Prostate gland (tissue), 2 donors: ENCODE measurements around the gene SLC10A3. TPM values are rescaled to one million over a fixed set of nuclear protein-coding genes. Genes with fewer than 3 reads are reported as not detected.
A peak's percentile ranks its signal among the peaks of the same experiment; 100 is the strongest.

Source experiments
- DNase-seq: peaks from one replicate; pipeline ENCODE4 v3.0.0-alpha.2; 2019; ENCODE audit warnings: low spot score
- H3K27ac ChIP-seq, 2 donors: fragments of 200-600 bp; sonication (generic); 2 replicates each; pipeline ENCODE4 v1.5.1; 2017 to 2019
- H3K27me3 ChIP-seq: fragments of 200-600 bp; sonication (generic); replicated peaks from 2 replicates; pipeline ENCODE4 v1.5.1; 2019; ENCODE audit not compliant: insufficient read depth
- H3K36me3 ChIP-seq, 2 donors: fragments of 200-600 bp; sonication (generic); 1 replicate in 1 of 2; 2 replicates in 1 of 2; pipeline versions ENCODE4 v1.5.1 to v1.8.1; 2017 to 2019
- H3K4me1 ChIP-seq: fragments of 200-600 bp; sonication (generic); replicated peaks from 2 replicates; pipeline ENCODE4 v1.5.1; 2019
- H3K4me3 ChIP-seq, 2 donors: fragments of 200-600 bp; sonication (generic); 2 replicates each; pipeline ENCODE4 v1.5.1; 2017 to 2019
- H3K9me3 ChIP-seq: fragments of 200-600 bp; sonication (generic); 2 replicates; pipeline ENCODE4 v1.5.1; 2017
- POLR2A ChIP-seq: fragments of 450-650 bp; IDR thresholded peaks from one replicate; pipeline ENCODE4 v1.6.1; 2016; ENCODE audit warnings: antibody characterized with exemption, mild to moderate bottlenecking
- POLR2AphosphoS5 ChIP-seq: sonication (generic); formaldehyde crosslinking; IDR thresholded peaks from one replicate; pipeline ENCODE4 v1.6.1; 2017; ENCODE audit warnings: antibody characterized with exemption
- WGBS: methylation state at CpG from one replicate; pipeline ENCODE4 v1.1.5; 2018; 5-methylcytosine and 5-hydroxymethylcytosine counted together
- intact Hi-C: fragments of 100-400 bp; cut with DNase I; formaldehyde crosslinking; loops from one replicate; pipeline ENCODE4 v1.14.2; 2022
- total RNA-seq, 2 donors: library from RNA; depleted of rRNA; stranded (reverse); fragments of >200 nt; gene quantifications; one replicate each; pipeline ENCODE4 v1.1.0, GENCODE V29; 2016
- TF ChIP-seq, protein P1 (sequence below), 4 experiments: fragments of 200-600 bp in 2 of 4; fragments of 450-650 bp in 2 of 4; sonication (generic) in 2 of 4; IDR thresholded peaks; 1 replicate in 3 of 4; 2 replicates in 1 of 4; pipeline ENCODE4 v1.5.1; 2016 to 2019; ENCODE audit warnings: antibody characterized with exemption in 4 of 4, mild to moderate bottlenecking in 2 of 4, moderate library complexity in 2 of 4

Gene SLC10A3
- total RNA-seq, 2 donors from 2014 or later: 28.0 to 45.6 TPM

DNA sequence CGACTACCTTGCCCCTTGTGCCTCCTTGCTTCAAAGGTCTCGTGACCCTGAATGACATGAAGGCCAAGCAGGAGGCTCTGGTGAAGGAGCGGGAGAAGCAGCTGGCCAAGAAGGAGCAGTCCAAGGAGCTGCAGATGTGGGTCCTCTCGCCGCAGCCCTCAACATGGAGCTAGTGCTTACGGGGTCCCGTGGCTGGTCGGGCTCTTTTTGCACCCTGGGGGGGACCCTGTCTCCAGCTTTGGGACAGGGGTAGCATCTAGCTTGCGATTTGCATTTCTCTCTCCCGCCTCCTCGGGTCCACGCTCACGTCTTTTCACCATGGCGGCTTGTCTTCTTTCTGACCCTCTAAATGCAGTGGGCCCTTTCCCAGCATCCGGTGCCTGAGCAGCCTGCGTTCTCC is 44.7 kb downstream of the SLC10A3 start:
- intact Hi-C loops: no loop called here
- no peak for DNase-seq
- Histone ChIP-seq H3K36me3 (no peaks in the 10 kb centered on the region), H3K9me3 (no peaks in the 10 kb centered on the region), H3K27ac (no peak overlapping the region), H3K4me1 (no peaks in the 10 kb centered on the region), H3K27me3 (no peaks in the 10 kb centered on the region), H3K4me3 (no peak overlapping the region)
- 97% methylated on average over 5 of the region's 16 CpGs for WGBS
- TF ChIP-seq POLR2AphosphoS5 (no peak), POLR2A (no peak)
- TF ChIP-seq, protein P1, sequence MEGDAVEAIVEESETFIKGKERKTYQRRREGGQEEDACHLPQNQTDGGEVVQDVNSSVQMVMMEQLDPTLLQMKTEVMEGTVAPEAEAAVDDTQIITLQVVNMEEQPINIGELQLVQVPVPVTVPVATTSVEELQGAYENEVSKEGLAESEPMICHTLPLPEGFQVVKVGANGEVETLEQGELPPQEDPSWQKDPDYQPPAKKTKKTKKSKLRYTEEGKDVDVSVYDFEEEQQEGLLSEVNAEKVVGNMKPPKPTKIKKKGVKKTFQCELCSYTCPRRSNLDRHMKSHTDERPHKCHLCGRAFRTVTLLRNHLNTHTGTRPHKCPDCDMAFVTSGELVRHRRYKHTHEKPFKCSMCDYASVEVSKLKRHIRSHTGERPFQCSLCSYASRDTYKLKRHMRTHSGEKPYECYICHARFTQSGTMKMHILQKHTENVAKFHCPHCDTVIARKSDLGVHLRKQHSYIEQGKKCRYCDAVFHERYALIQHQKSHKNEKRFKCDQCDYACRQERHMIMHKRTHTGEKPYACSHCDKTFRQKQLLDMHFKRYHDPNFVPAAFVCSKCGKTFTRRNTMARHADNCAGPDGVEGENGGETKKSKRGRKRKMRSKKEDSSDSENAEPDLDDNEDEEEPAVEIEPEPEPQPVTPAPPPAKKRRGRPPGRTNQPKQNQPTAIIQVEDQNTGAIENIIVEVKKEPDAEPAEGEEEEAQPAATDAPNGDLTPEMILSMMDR (IDR thresholded peaks at IDR 0.05): no peak

DNA sequence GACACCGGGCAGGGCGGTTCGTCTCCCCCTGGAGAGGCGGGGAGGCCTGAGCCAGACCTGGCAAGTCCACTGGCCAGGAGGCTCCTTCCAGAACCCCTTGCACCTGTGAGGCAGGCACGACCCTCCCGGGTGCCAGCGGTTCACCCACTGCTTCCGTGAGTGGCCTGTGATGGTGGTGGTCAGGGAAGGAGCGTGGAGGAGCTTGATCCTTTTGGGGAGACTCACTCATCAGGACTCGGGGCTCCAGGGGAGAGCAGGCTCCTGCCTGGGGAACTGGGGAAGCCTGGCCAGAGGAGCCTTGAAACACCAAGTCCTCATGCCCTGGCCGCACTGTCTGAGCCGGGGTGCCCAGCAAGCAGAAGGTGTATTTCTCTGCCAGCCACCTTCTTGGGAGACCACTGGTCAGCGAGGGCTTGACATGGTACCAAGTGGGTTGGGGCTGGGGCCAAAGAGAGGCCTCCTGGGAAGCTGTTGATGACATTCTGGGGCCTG is 45.6 kb downstream of the SLC10A3 start:
- Histone ChIP-seq H3K36me3 (no peaks in the 10 kb centered on the region), H3K27me3 (no peaks in the 10 kb centered on the region), H3K9me3 (no peaks in the 10 kb centered on the region), H3K27ac (peak overlapping the region; percentile 88 to 89), H3K4me3 (peak overlapping the region; percentile 38 to 48), H3K4me1 (no peaks in the 10 kb centered on the region)
- TF ChIP-seq POLR2AphosphoS5 (no peak), POLR2A (no peak)
- TF ChIP-seq, protein P1 (IDR thresholded peaks at IDR 0.05): no peak
- WGBS: 49% methylated on average over 10 of the region's 13 CpGs
- intact Hi-C loops: no loop called here
- no peak for DNase-seq

DNA sequence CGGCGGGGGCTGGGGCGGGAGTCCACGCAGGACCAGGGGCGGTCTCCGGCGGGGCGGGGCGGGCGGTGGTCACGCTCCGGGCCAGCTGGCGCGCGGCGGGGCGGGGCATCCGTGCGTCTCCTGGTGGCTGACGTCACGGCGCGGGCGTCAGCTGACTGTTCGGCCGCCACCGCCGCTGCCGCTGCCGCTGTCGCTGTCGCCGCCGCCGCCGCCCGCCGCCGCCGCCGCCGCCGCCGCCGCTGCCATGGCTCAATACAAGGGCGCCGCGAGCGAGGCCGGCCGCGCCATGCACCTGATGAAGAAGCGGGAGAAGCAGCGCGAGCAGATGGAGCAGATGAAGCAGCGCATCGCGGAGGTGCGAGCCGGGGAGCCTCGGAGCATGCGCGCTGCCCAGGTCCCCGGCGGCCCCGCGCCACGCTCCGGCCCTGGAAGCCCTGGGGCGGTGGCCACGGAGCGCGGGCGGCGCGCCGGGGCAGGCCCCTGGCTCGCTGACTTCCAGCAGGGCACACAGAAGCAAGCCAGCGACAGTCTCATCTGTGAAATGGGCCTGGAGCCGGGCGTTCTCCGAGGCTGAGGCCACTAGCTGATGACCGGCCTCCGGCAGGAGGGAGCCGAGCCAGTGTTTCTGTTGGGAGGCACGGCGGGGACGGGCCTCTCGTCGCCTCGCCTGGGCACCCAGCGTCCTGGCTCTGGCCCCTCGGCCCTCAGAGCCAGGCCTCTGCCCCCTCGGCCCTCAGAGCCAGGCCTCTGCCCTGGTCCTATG is 46.3 kb downstream of the SLC10A3 start, which contains the start of gene FAM50A:
Gene FAM50A (plus strand): TSS at position 150 of the 763 bp plus-strand sequence. CDS start 95 bp downstream, at position 245.
- 3% methylated on average over 7 of the region's 94 CpGs for WGBS
- Histone ChIP-seq H3K27me3 (no peaks in the 10 kb centered on the region), H3K9me3 (no peaks in the 10 kb centered on the region), H3K4me1 (no peaks in the 10 kb centered on the region), H3K27ac (peak within 1 kb of the TSS; percentile 88 to 89), H3K4me3 (peak within 1 kb of the TSS; percentile 38 to 48), H3K36me3 (no peaks in the 10 kb centered on the region)
- TF ChIP-seq POLR2A (peak; percentile 20), POLR2AphosphoS5 (no peak)
- TF ChIP-seq, protein P1 (IDR thresholded peaks at IDR 0.05): peak in 1 of 4 experiments; percentile 26
- intact Hi-C loops: no loop called here
- peak; percentile 67 for DNase-seq

DNA sequence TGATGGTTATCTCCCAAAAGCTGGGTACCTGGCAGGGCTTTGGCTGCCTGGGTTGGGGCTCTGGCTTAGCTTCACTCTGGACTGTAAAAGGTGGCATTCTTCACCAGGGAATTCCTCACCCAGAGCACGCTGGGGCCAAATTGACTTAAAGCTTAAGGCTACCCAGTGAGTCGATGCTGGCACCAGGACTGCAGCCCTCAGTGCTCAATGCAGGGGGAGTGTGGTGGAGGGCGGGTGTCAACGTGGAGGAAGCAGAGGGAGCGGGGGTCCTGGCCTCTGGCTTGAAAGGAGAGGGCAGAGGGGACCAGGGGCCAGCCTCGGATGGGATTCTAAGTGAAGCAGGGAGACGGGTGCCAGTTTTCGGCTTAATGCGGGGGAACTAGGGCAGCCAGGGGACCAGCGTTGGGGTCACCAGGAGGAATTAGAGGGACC is 46.9 kb downstream of the SLC10A3 start:
- intact Hi-C loops: no loop called here
- Histone ChIP-seq H3K4me3 (peak overlapping the region; percentile 38 to 48), H3K27me3 (no peaks in the 10 kb centered on the region), H3K27ac (peak overlapping the region; percentile 88 to 89), H3K4me1 (no peaks in the 10 kb centered on the region), H3K9me3 (no peaks in the 10 kb centered on the region), H3K36me3 (no peaks in the 10 kb centered on the region)
- no peak for DNase-seq
- TF ChIP-seq, protein P1 (IDR thresholded peaks at IDR 0.05): no peak
- TF ChIP-seq POLR2A (no peak), POLR2AphosphoS5 (no peak)
- 7% methylated on average over 10 of the region's 10 CpGs for WGBS
